Panc1 (cell line): ENCODE results near the gene FNDC8. TPM values are rescaled to one million over a fixed set of nuclear protein-coding genes. Genes with fewer than 3 reads are reported as not detected.

ENCODE experiments used
- ATAC-seq: fragments of 200-7000 bp; cut with Tn5 transposase; 2 replicates; pipeline ENCODE4 v1.9.1; 2020; ENCODE audit warnings: mild to moderate bottlenecking, moderate library complexity
- BruUV-seq: library from RNA; stranded (reverse); fragments of 400-500 nt; replicated peaks from 2 replicates; lab custom pipeline; 2021; lab: Mats Ljungman, UMichigan
- CTCF ChIA-PET: fragments of 300-600 bp; sonication (Branson Sonifier 250); formaldehyde crosslinking; loops from one replicate; lab custom pipeline; 2022; ENCODE audit warnings: antibody characterized with exemption; lab: Charles Lee
- POLR2A ChIA-PET: fragments of 300-600 bp; sonication (Branson Sonifier 250); formaldehyde crosslinking; loops from one replicate; lab custom pipeline; 2022; ENCODE audit warnings: antibody characterized with exemption; lab: Charles Lee
- DNase-seq: peaks from one replicate; pipeline ENCODE4 v3.0.0-alpha.2; 2010; ENCODE audit warnings: low read depth, low spot score
- H3K27ac ChIP-seq: 2 replicates; pipeline ENCODE4 v1.5.1; 2011; ENCODE audit warnings: mild to moderate bottlenecking, low read length, inconsistent platforms
- H3K27me3 ChIP-seq: fragments of 200-500 bp; sonication (Bioruptor generic); 2 replicates; pipeline ENCODE4 v1.6.0; 2014; ENCODE audit warnings: low read length, inconsistent platforms; ENCODE audit not compliant: control insufficient read depth, insufficient read depth
- H3K36me3 ChIP-seq: fragments of 200-500 bp; sonication (Bioruptor generic); 2 replicates; pipeline ENCODE4 v1.5.1; 2014; ENCODE audit warnings: inconsistent platforms, mild to moderate bottlenecking, low read length, moderate library complexity; ENCODE audit not compliant: control insufficient read depth, insufficient read depth
- H3K4me1 ChIP-seq: 2 replicates; pipeline ENCODE4 v1.5.1; 2011; ENCODE audit warnings: inconsistent platforms, mild to moderate bottlenecking, low read length, moderate library complexity; ENCODE audit not compliant: control insufficient read depth, insufficient read depth
- H3K4me3 ChIP-seq, 2 experiments: 2 replicates each; pipeline ENCODE4 v1.5.1; 2011 to 2012; ENCODE audit warnings: low read depth in 2 of 2, low read length in 2 of 2, mild to moderate bottlenecking in 2 of 2, inconsistent platforms in 1 of 2, moderate library complexity in 1 of 2
- H3K9me3 ChIP-seq: fragments of 200-500 bp; sonication (Bioruptor generic); 2 replicates; pipeline ENCODE4 v1.5.1; 2014; ENCODE audit warnings: low read depth, mild to moderate bottlenecking, inconsistent platforms, low read length, moderate library complexity; ENCODE audit not compliant: control insufficient read depth, insufficient read depth
- POLR2AphosphoS5 ChIP-seq: IDR thresholded peaks from 2 replicates; pipeline ENCODE4 v1.6.1; 2012; ENCODE audit warnings: mild to moderate bottlenecking, low read depth, low read length, moderate library complexity
- REST ChIP-seq, 2 experiments: IDR thresholded peaks; 2 replicates each; pipeline ENCODE4 v1.6.1; 2011 to 2012; ENCODE audit warnings: low read depth in 2 of 2, control low read depth in 1 of 2, low read length in 1 of 2, mild to moderate bottlenecking in 1 of 2, moderate library complexity in 1 of 2; ENCODE audit not compliant: insufficient read depth in 1 of 2
- SIN3A ChIP-seq: IDR thresholded peaks from 2 replicates; pipeline ENCODE4 v1.6.1; 2012; ENCODE audit warnings: low read depth, mild to moderate bottlenecking, low read length, moderate library complexity, borderline replicate concordance; ENCODE audit not compliant: insufficient read depth
- TCF7L2 ChIP-seq: IDR thresholded peaks from 2 replicates; pipeline ENCODE4 v1.6.1; 2011; ENCODE audit warnings: mild to moderate bottlenecking, low read depth, low read length, inconsistent platforms
- in situ Hi-C: cut with HindIII; loops from 2 replicates; pipeline ENCODE4 v1.10.0; 2016; ENCODE audit warnings: low sequenced_read_pairs, low pct_unique_long_range_greater_than_20kb
- intact Hi-C: fragments of 100-400 bp; cut with micrococcal nuclease; formaldehyde crosslinking; loops from one replicate; pipeline ENCODE4 v1.10.0; 2022; ENCODE audit not compliant: unreplicated experiment
- total RNA-seq: library from RNA; stranded (reverse); gene quantifications from one replicate; pipeline ENCODE4 v1.2.1, GENCODE V29; 2021; ENCODE audit not compliant: unreplicated experiment
- TF ChIP-seq, protein P1 (sequence below): fragments of 450-650 bp; IDR thresholded peaks from 2 replicates; pipeline ENCODE4 v1.5.1; 2017; ENCODE audit warnings: mild to moderate bottlenecking

Gene FNDC8
- total RNA-seq, 1 experiment from 2014 or later: not detected

- intact Hi-C loops (no loop called here), in situ Hi-C loops (no loop called here)
- Histone ChIP-seq H3K4me1 (no peaks in the 10 kb centered on the region), H3K4me3 (no peak overlapping the region), H3K9me3 (no peaks in the 10 kb centered on the region), H3K27me3 (peaks cover 5% of the 10 kb centered on the region; the same call in 1 of the 2 replicates), H3K36me3 (no peaks in the 10 kb centered on the region), H3K27ac (no peak overlapping the region)
- DNase-seq (no peak), ATAC-seq (no peak)
- no TSS peak for BruUV-seq
- TF ChIP-seq POLR2AphosphoS5 (no peak), REST (IDR thresholded peaks at IDR 0.05; ENCODE audit: insufficient read depth in 1 of 2, low read depth in 2 of 2, low read length in 1 of 2) (no peak), SIN3A (no peak), TCF7L2 (no peak)
- TF ChIP-seq, protein P1, sequence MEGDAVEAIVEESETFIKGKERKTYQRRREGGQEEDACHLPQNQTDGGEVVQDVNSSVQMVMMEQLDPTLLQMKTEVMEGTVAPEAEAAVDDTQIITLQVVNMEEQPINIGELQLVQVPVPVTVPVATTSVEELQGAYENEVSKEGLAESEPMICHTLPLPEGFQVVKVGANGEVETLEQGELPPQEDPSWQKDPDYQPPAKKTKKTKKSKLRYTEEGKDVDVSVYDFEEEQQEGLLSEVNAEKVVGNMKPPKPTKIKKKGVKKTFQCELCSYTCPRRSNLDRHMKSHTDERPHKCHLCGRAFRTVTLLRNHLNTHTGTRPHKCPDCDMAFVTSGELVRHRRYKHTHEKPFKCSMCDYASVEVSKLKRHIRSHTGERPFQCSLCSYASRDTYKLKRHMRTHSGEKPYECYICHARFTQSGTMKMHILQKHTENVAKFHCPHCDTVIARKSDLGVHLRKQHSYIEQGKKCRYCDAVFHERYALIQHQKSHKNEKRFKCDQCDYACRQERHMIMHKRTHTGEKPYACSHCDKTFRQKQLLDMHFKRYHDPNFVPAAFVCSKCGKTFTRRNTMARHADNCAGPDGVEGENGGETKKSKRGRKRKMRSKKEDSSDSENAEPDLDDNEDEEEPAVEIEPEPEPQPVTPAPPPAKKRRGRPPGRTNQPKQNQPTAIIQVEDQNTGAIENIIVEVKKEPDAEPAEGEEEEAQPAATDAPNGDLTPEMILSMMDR: no peak
- ChIA-PET CTCF (no interaction called here), POLR2A (no interaction called here)
Observed at GRCh38 chr17:35162755-35163154, 41.3 kb downstream of the FNDC8 start.

DNA sequence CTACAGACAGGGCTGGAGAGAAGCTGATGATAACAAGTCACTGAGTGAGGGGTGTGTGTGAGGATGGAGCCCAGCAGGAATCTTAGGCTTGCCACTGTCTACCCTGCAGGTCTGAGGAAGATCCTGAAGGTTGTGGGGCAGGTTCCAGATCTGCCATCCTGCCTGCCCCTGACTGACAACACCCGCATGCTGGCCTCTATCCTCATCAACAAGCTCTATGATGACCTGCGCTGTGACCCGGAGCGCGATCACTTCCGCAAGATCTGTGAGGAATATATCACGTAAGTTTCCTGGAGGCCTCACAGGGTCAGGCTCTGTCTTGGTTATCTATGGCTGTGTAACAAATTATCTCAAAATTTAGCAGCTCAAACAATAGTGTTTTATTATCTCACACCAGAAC lies 42.5 kb downstream of the FNDC8 start:
- H3K27me3 ChIP-seq: peaks cover 5% of the 10 kb centered on the region; the same call in 1 of the 2 replicates
- ATAC-seq: no peak
- no peaks in the 10 kb centered on the region for H3K9me3 ChIP-seq
- no peaks in the 10 kb centered on the region for H3K4me1 ChIP-seq
- ChIA-PET CTCF (no interaction called here), POLR2A (no interaction called here)
- BruUV-seq: no TSS peak
- H3K4me3 ChIP-seq: no peak overlapping the region
- DNase-seq: no peak
- H3K27ac ChIP-seq: no peak overlapping the region
- intact Hi-C loops (no loop called here), in situ Hi-C loops (no loop called here)
- no peaks in the 10 kb centered on the region for H3K36me3 ChIP-seq
- TF ChIP-seq TCF7L2 (no peak), SIN3A (no peak), REST (IDR thresholded peaks at IDR 0.05; ENCODE audit: insufficient read depth in 1 of 2, low read depth in 2 of 2, low read length in 1 of 2) (no peak), POLR2AphosphoS5 (no peak)
- TF ChIP-seq, protein P1: no peak
